Ovary (tissue), 3 donors: ENCODE measurements around the gene RANBP1.

Experiments
- CTCF ChIP-seq, 3 donors: fragments of 450-650 bp in 2 of 3; fragments of 200-600 bp in 1 of 3; IDR thresholded peaks; one replicate each; pipeline versions ENCODE4 v1.5.1 to v1.8.0; 2016 to 2022; ENCODE audit warnings: antibody characterized with exemption in 3 of 3, mild to moderate bottlenecking in 1 of 3
- EP300 ChIP-seq: sonication (generic); formaldehyde crosslinking; IDR thresholded peaks from one replicate; pipeline ENCODE4 v1.6.1; 2017; ENCODE audit warnings: antibody characterized with exemption
- donor health status: DM: no; HTN: no; CAD: no.

GRCh38 chr22:20118300-20119020, 2.6 kb downstream of the RANBP1 start:
- TF ChIP-seq CTCF (IDR thresholded peaks at IDR 0.05): no peak
- no peak for TF ChIP-seq EP300
